Astrocyte (in vitro differentiated cells and primary cell): ENCODE measurements around the gene AVEN. TPM values are rescaled to one million over a fixed set of nuclear protein-coding genes. Genes with fewer than 3 reads are reported as not detected.

Source experiments
- DNase-seq: peaks from one replicate; pipeline ENCODE4 v3.0.0-alpha.2; 2010; ENCODE audit warnings: low read depth
- FAIRE-seq: peaks from 2 replicates; lab custom pipeline; 2011; peaks lifted over from hg19 to GRCh38; lab: Jason Lieb, UNC
- H2AFZ ChIP-seq: 2 replicates; pipeline ENCODE4 v1.6.0; 2012; ENCODE audit warnings: low read depth, low read length, inconsistent platforms
- H3K27ac ChIP-seq: 2 replicates; pipeline ENCODE4 v1.5.1; 2011; ENCODE audit warnings: low read depth, low read length, inconsistent platforms
- H3K27me3 ChIP-seq: 2 replicates; pipeline ENCODE4 v1.6.0; 2011; ENCODE audit warnings: low read length, inconsistent platforms; ENCODE audit not compliant: insufficient read depth
- H3K36me3 ChIP-seq: 2 replicates; pipeline ENCODE4 v1.5.1; 2011; ENCODE audit warnings: low read length, inconsistent platforms; ENCODE audit not compliant: insufficient read depth
- H3K4me1 ChIP-seq: 2 replicates; pipeline ENCODE4 v1.5.1; 2011; ENCODE audit warnings: low read length, inconsistent platforms; ENCODE audit not compliant: insufficient read depth
- H3K4me2 ChIP-seq: 2 replicates; pipeline ENCODE4 v1.6.0; 2012; ENCODE audit warnings: low read length, inconsistent platforms
- H3K4me3 ChIP-seq: 2 replicates; pipeline ENCODE4 v1.5.1; 2011; ENCODE audit warnings: low read depth, mild to moderate bottlenecking, low read length, inconsistent platforms; ENCODE audit not compliant: insufficient read depth
- H3K79me2 ChIP-seq: 2 replicates; pipeline ENCODE4 v1.6.0; 2012; ENCODE audit warnings: mild to moderate bottlenecking, low read length, inconsistent platforms; ENCODE audit not compliant: insufficient read depth
- H3K9ac ChIP-seq: 2 replicates; pipeline ENCODE4 v1.6.0; 2012; ENCODE audit warnings: mild to moderate bottlenecking, low read length, inconsistent platforms
- H3K9me3 ChIP-seq: 2 replicates; pipeline ENCODE4 v1.5.1; 2012; ENCODE audit warnings: low read depth, mild to moderate bottlenecking, low read length, inconsistent platforms; ENCODE audit not compliant: insufficient read depth
- H4K20me1 ChIP-seq: 2 replicates; pipeline ENCODE4 v1.6.0; 2012; ENCODE audit warnings: low read length, inconsistent platforms; ENCODE audit not compliant: insufficient read depth
- H3K27ac Mint-ChIP-seq: one replicate; pipeline ENCODE4 v1.8.0; 2021; ENCODE audit warnings: mild to moderate bottlenecking, mixed read lengths; ENCODE audit not compliant: unreplicated experiment
- H3K27me3 Mint-ChIP-seq: one replicate; pipeline ENCODE4 v1.8.0; 2021; ENCODE audit warnings: low read depth, mixed read lengths; ENCODE audit not compliant: unreplicated experiment
- H3K36me3 Mint-ChIP-seq: one replicate; pipeline ENCODE4 v1.8.0; 2021; ENCODE audit warnings: low read depth, mixed read lengths; ENCODE audit not compliant: unreplicated experiment
- H3K4me1 Mint-ChIP-seq: one replicate; pipeline ENCODE4 v1.8.0; 2021; ENCODE audit warnings: low read depth, mixed read lengths; ENCODE audit not compliant: unreplicated experiment
- H3K4me3 Mint-ChIP-seq: one replicate; pipeline ENCODE4 v1.8.0; 2021; ENCODE audit warnings: mild to moderate bottlenecking, moderate library complexity, mixed read lengths; ENCODE audit not compliant: unreplicated experiment
- H3K9me3 Mint-ChIP-seq: one replicate; pipeline ENCODE4 v1.8.0; 2021; ENCODE audit warnings: mild to moderate bottlenecking, mixed read lengths; ENCODE audit not compliant: unreplicated experiment
- EZH2 ChIP-seq: IDR thresholded peaks from 2 replicates; pipeline ENCODE4 v1.6.1; 2012; ENCODE audit warnings: mild to moderate bottlenecking, low read length, inconsistent platforms; ENCODE audit not compliant: insufficient read depth
- total RNA-seq: library from RNA; stranded (reverse); gene quantifications from 2 replicates; pipeline ENCODE4 v1.2.1, GENCODE V29; 2021
- TF ChIP-seq, protein P1 (sequence below): IDR thresholded peaks from 2 replicates; pipeline ENCODE4 v1.5.1; 2011; ENCODE audit warnings: low read depth, mild to moderate bottlenecking, inconsistent platforms, low read length, moderate library complexity; ENCODE audit not compliant: insufficient read depth

AVEN gene
- total RNA-seq, 1 donor from 2014 or later: 34.1 TPM

DNA sequence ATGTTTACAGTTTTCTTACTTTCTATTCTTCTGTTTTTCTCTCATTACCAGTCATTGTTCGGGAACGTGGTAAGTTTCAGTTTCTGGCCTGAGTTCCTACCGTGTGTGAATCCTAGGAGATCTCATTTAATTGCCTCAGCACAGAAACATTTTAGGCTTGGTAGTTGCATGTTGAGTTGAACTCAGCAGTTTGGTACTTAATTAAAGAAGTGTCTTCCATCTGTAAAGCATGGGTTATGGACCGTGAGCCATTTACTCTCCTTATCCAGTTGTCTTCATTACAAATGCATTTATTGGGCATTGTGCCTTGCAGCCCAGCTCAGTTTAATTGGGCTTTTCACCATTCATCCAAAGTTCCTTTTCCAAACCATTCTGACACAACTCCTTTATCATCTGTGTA lies 212.8 kb downstream of the AVEN start:
- H3K27me3 ChIP-seq: peaks cover 4% of the 10 kb centered on the region
- H3K4me3 ChIP-seq: no peak overlapping the region
- no peaks in the 10 kb centered on the region for H3K36me3 ChIP-seq
- H3K4me3 Mint-ChIP-seq: no peak overlapping the region
- no peak overlapping the region for H3K9ac ChIP-seq
- H3K27ac Mint-ChIP-seq: no peak overlapping the region
- FAIRE-seq: no peak
- no peaks in the 10 kb centered on the region for H3K79me2 ChIP-seq
- DNase-seq: no peak
- no peak for TF ChIP-seq EZH2
- TF ChIP-seq, protein P1, sequence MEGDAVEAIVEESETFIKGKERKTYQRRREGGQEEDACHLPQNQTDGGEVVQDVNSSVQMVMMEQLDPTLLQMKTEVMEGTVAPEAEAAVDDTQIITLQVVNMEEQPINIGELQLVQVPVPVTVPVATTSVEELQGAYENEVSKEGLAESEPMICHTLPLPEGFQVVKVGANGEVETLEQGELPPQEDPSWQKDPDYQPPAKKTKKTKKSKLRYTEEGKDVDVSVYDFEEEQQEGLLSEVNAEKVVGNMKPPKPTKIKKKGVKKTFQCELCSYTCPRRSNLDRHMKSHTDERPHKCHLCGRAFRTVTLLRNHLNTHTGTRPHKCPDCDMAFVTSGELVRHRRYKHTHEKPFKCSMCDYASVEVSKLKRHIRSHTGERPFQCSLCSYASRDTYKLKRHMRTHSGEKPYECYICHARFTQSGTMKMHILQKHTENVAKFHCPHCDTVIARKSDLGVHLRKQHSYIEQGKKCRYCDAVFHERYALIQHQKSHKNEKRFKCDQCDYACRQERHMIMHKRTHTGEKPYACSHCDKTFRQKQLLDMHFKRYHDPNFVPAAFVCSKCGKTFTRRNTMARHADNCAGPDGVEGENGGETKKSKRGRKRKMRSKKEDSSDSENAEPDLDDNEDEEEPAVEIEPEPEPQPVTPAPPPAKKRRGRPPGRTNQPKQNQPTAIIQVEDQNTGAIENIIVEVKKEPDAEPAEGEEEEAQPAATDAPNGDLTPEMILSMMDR: no peak
- no peaks in the 10 kb centered on the region for H3K27me3 Mint-ChIP-seq
- H3K4me2 ChIP-seq: no peak overlapping the region
- H3K27ac ChIP-seq: no peak overlapping the region
- no peak overlapping the region for H2AFZ ChIP-seq
- no peaks in the 10 kb centered on the region for H3K4me1 ChIP-seq
- H3K9me3 Mint-ChIP-seq: peaks cover 5% of the 10 kb centered on the region
- no peaks in the 10 kb centered on the region for H4K20me1 ChIP-seq
- H3K36me3 Mint-ChIP-seq: no peaks in the 10 kb centered on the region
- no peaks in the 10 kb centered on the region for H3K9me3 ChIP-seq
- H3K4me1 Mint-ChIP-seq: no peaks in the 10 kb centered on the region

DNA sequence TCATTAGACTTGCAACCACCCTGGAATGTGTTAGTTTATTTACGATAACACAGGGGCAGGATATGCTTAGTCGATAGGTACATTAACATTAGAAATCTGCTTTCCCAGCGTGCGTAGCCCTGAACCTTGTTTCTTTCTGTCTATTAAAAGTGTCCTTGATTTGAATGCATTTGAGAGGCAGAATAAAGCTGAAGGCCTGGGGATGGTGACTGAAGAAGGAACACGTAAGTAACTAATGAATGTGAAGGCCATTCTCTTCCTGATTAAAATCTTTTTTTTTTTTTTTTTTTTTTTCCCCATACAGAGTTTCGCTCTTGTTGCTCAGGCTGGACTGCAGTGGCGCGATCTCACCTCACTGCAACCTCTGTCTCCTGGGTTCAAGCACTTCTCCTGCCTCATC lies 213.6 kb downstream of the AVEN start:
- H3K79me2 ChIP-seq: no peaks in the 10 kb centered on the region
- H3K27ac ChIP-seq: no peak overlapping the region
- Mint-ChIP-seq H3K9me3 (peaks cover 5% of the 10 kb centered on the region), H3K36me3 (no peaks in the 10 kb centered on the region), H3K27me3 (no peaks in the 10 kb centered on the region), H3K4me3 (no peak overlapping the region), H3K27ac (no peak overlapping the region), H3K4me1 (peaks cover 2% of the 10 kb centered on the region)
- no peak for FAIRE-seq
- no peaks in the 10 kb centered on the region for H4K20me1 ChIP-seq
- H3K27me3 ChIP-seq: peaks cover 4% of the 10 kb centered on the region
- no peak overlapping the region for H2AFZ ChIP-seq
- no peak for DNase-seq
- H3K9me3 ChIP-seq: no peaks in the 10 kb centered on the region
- H3K4me2 ChIP-seq: no peak overlapping the region
- no peak overlapping the region for H3K4me3 ChIP-seq
- no peaks in the 10 kb centered on the region for H3K4me1 ChIP-seq
- no peak overlapping the region for H3K9ac ChIP-seq
- TF ChIP-seq EZH2: no peak
- TF ChIP-seq, protein P1: no peak
- H3K36me3 ChIP-seq: no peaks in the 10 kb centered on the region

DNA sequence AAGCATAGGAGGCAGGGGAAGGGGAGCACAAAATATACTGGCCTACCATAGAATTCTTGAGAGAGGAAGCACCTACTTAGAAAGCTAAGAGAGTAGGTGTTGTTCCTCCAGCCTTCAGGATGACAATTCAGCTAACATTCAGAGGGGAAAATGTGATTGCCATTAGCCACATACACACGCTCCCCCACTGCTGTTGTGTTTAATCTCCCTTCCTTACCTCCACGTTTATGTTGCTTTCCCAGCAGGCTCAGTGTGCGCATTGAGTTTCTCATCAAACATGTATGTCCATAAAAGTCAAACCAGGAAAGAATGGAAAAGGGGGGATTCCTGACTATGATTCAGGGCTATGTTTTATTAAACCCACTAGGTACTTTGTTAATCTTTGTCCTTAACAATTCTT lies 215.9 kb downstream of the AVEN start:
- Mint-ChIP-seq H3K9me3 (peaks cover 2% of the 10 kb centered on the region), H3K4me3 (no peak overlapping the region), H3K4me1 (peaks cover 2% of the 10 kb centered on the region), H3K27ac (no peak overlapping the region), H3K36me3 (no peaks in the 10 kb centered on the region), H3K27me3 (peaks cover 2% of the 10 kb centered on the region)
- FAIRE-seq: no peak
- Histone ChIP-seq H3K27ac (no peak overlapping the region), H3K4me1 (no peaks in the 10 kb centered on the region), H3K9ac (no peak overlapping the region), H2AFZ (no peak overlapping the region), H3K4me3 (no peak overlapping the region), H3K27me3 (peaks cover 4% of the 10 kb centered on the region), H3K4me2 (no peak overlapping the region), H4K20me1 (no peaks in the 10 kb centered on the region), H3K36me3 (no peaks in the 10 kb centered on the region), H3K79me2 (no peaks in the 10 kb centered on the region), H3K9me3 (no peaks in the 10 kb centered on the region)
- no peak for TF ChIP-seq EZH2
- TF ChIP-seq, protein P1: no peak
- no peak for DNase-seq
